Measurements from ENCODE around the gene CCDC192. TPM values are rescaled to one million over a fixed set of nuclear protein-coding genes. Genes with fewer than 3 reads are reported as not detected.
"Not testable (repeated sequence)": the region's sequence is repeated elsewhere in the genome, so short reads cannot be mapped to it uniquely, and the experiment has no call there.

The CCDC192 gene, protein sequence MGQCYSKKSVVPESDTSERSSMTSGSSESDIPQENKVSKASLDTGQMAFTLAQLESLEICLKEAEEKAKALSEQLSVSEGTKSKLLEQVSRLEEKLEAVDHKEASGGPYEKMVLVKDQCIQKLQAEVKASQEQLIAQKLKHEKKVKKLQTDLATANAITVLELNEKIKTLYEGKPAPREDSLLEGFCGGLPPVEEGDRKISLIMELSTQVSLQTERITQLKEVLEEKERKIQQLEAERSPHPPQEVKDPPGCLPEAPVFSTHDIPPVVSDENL
- total RNA-seq = not detected

DNA sequence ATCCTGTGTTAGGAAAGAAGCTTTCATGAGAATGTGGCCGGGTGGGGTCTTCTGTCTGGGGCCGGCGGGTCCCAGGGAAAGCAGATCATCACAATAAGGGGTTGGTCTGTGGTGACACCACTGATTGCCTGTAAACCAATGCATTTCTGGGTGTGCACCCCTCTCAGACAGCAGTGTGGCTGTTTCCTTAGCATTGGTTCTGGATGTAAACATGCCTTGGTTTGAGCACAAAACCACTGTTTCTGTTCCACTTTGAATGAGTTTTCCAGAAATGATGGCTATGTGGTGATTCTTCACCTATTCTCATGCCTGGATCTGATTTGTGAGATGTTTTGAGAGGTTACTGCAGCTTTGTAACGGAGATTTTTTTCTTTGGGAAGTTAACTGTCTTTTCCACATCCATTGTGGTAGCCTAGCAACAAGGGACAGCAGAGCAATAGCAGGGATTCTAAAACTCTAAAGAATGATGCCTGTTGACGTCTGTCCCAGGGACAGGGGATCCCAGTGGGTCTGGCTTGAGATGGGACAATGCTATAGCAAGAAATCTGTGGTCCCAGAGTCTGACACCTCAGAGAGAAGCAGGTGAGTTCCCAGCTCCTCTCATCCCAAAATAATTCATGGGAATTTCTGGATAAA, at the start of gene CCDC192:
CCDC192 (plus strand) TSS at position 466 of the 636 bp plus-strand sequence; CDS start at position 521, 55 bp downstream.
- no peak for DNase-seq

DNA sequence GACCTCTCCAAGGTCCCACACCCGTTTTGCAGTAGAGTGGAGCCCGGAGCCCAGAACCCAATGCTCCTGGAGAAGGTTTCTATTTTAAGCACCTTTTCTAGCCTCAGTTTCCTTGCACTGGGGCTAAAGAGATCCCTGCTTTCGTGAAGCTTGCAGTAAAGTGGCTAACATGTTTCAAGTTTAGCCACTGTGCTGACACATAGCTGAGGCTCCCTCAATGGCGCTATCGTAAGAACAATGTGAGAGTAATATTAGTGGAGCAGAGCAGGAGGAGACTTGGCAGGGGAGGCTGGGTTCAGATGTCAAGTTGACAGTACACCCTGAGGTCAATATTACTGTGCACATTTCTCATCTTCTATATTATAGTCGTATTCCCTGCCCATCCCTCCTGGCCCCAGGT, 46.4 kb upstream of the CCDC192 start:
- DNase-seq = no peak

DNA sequence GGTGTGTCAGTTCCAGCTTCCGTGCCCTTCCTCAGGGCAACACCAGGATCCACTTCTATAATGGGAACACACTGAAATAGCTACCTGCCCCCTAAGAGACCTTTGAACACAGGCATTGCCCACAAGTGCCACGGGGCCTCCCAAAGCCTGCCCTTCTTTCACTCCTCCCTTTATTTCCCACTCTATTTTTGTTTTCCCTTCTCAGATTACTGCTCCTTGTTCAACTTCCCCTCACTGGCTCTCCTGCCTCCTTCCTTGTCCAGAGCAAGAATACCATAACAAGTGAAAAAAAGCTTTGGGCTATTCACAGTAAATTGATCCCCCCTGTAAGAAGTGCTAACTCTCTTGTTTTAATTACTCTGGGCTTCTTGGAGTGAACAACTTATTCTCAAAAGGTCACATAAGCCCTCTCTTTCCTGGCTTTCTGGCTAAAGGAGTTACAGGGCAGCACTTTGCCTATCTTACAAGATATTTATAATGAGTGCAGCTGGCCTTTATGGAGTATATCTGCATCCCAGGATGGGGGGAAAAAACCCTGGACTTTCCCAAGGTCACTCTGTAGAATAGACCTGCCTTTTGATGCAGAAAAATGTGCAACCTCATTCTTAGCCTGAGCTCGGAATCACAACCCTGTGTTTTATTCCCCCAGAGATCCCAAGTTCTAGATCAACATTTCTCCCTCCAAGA, 43.0 kb upstream of the CCDC192 start:
- DNase-seq = no peak

DNA sequence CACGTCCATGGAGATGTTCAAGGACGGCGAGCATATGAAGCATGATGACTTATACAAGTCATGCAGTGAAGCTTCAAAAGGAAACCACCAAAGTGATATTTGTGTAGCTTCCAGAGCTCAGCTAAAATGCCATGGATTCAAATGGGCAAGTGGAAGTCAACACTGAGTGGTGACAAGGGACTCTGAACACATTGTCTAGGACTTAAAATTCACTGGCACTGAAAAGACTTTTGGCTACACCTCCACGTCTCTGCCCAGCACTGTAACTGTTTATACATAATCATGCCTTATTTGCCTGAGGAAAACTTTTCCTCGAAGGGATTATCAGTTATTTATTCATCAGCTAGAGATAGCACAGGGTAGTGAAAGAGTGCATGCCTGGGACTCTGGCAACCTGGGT, 39.1 kb upstream of the CCDC192 start:
- DNase-seq = no peak

DNA sequence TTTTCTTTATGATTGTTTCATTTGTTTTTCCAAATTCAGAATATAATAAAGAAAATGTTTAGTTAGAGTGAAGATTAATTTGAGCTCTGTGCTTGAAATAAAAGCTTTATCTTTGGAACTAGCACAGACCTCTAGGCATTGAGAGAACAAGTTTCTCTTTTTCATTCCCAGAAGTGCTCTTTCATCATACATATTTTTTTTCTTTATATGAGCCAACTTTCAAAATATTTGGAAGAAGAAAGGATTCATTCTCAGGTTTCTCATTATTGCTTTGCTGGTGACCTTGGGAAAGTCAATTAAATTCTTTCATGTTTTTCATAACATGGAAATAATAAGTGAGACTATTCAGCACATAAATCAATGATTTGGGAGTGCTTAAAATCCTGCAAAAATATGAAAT, 37.5 kb upstream of the CCDC192 start:
- no peak for DNase-seq

DNA sequence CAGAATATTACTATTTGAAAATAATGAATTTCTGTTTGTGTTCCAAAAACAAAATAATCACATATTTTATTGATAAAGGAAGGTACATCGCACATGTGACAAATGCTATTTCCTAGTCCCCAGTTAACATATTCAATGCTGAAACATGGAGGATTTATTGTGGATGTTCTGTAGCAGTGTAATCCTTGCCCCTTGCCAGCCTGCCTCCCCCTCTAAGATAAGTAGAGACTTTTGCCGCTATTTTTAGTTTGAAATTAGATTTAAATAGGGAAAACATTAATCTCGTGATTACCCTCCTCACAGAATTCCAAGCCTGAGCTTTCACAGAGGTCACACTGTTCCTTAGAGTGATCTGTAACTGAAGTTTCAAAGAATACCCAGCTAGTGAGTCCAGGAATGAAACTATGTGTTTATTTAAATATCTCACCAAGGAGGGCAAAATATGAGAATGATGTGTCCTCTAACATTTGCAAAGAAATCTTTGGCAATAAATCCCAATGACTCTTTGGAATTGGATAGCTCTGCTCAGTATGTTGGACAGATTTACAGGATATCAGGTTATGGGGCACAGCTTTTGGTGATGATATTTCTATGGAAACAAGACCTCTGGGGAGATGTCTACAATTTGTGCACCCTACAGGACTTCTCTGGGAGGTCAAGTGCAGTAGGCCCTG, 37.0 kb upstream of the CCDC192 start:
- DNase-seq = no peak

DNA sequence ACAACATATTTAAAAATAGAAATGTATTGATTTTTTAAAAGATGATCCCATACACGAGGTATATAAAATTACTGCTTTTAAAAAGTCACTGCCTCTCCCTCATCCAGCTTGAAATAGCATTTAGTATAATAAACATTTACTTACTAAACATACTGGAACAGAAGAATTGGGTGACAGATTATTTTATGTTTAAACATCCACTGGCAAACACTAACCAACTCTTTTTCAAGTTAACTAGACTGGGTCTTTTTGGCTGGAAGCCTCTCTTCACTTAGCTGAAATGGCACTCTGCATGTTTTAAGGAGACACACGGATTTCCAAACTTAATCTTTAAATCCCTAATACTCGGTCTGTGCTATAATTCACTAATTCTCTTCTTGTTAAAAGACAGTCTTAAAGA, 35.3 kb upstream of the CCDC192 start:
- no peak for DNase-seq

DNA sequence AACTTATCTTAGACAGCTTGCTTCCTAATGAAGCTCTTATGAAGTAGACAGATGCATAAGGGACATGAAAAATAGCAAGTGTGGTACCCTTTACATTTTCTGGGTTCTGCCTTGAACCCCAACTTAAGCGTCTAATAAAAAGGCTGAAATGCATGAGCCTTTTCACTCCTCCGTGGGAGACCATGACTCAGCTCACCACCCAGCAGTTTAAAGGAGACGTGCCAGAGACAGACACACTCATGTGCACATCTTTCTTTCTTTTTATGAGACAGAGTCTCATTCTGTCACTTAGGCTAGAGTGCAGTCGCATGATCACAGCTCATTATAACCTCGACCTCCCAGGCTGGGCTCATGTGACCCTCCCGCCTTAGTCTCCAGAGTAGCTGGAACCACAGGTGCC, 32.0 kb upstream of the CCDC192 start:
- DNase-seq = no peak

DNA sequence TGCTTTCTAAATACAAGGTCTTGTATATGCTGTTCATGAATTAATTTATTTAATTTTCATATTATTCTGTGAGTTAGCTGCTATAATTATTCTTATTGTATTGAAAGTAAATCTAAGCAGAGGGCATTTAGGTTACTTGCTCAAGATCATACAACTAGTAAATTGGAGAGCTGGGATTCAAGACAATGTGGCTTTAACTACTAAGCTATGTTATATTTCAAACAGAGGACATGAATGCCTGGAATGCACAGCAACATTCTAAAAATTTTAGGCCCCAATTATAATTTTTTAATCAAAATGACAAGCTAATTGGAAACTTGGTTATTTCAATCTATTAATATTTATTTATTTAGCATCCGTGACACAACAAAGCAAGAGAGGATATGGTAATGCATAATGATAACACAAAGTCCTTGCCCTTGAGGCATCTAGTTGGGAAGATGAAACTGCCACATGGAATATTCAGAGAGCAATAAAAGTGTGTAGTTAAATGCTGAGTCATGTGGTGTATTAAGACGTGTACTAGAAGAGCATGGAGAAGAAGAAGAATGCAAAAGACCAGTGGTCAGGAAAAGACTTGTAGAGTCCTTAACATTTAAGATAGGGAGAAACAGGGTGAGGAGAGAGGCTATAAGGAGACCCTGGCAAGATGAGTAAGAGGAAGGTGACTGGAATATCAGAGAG, 29.9 kb upstream of the CCDC192 start:
- no peak for DNase-seq

DNA sequence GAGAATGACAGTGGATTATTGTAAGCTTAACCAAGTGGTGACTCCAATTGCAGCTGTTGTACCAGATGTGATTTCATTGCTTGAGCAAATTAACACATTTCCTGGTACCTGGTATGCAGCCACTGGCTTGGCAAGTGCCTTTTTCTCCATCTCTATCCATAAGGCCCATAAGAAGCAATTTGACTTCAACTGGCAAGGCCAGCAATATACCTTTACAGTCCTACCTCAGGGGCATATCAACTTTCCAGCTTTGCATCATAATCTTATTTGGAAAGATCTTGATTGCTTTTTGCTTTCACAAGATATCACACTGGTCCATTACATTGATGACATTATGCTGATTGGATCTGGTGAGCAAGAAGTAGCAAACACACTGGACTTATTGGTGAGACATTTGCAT, 26.2 kb upstream of the CCDC192 start:
- not testable (repeated sequence) for DNase-seq

DNA sequence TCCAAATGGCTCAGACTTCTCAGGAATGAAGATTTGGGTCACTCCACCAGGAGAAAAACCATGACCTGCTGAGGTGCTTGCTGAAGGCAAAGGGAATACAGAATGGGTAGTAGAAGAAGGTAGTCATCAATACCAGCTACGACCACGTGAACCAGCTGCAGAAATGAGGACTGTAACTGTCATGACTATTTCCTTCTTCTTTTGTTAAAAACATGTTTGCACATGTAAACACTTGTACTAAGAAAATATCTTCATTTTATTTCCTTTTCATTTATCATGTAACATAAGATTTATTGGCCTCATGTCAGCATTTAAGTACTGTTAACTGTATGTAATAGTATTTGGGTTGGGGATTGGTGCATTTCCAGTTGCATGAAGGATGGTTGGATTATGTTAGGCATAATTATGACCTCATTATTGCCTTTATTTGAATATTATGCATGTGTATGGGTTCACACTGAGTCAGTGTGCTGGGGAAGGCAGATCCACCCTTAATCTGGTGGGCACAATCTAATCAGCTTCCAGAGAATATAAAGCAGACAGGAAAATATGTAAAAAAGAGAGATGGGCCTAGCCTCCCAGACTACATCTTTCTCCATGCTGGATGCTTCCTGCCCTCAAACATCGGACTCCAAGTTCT, 23.4 kb upstream of the CCDC192 start:
- not testable (repeated sequence) for DNase-seq

DNA sequence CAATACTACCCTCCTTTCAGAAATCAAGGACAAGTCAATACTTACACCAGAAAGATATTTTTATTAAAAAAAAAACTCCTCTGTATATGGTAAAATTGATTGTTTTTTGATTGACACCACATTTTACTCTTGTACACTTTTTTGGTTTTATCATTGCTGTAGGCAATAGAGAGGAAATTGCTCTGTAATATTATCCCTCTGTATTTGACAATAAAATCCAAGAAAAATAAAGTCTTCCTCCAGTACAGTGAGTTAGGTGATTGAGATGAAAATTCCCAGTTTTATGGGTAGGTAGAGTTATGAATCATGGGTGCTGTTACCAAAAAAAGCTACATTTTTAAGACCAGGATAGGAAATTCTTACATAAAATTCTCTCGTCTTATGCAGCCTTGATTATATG, 22.6 kb upstream of the CCDC192 start:
- DNase-seq = no peak

DNA sequence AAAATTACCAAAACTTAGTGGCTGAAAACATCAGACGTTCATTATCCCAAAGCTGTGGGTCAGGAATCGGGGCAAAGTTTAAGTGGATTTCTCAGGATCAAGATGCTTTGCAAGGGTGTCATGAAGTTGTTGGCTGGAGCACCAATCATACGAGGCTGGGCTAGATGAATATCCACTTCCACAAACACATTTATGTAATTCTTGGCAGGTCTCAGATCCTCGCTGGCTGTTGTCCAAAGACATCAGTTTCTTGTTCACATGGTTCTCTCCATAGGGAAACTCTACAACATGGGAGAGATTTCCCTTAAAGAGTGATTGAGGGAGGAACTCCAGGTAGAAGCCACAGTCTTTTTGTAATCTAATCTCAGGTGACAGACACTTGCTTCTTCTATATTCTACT, 20.2 kb upstream of the CCDC192 start:
- DNase-seq = no peak

DNA sequence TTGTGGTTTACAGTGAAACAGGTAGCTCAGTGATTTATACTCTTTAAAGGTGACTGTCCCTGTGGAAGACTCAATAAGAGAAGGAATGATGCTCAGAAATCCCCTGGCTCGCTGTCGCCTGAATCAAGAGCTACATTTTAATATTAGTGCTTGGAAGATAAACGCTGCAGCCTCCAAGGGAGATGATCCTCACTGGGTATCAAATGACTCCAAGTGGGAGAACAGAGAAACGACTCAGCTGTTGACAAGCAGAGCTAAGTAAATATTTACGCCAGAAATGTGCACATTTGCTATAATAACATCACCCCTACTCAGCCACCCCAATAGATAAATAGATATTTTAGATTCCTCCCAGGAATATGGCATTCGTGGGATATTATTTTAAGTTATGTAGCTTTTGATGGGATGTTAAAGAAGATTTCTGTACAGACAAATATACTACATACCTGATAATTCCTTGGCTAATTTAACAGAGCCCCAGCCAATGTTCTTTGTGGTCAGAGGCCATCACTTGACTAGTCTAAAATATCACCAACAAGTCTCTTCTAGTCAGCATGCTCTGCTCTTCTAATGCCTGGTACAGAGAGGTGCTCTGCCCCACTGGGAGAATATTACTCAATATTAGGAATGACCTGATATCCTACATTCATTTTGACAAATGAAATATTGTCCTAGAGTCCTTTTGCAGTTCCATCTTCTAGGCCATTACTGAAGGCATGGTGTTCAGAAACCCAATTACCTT, 18.3 kb upstream of the CCDC192 start:
- DNase-seq = no peak

DNA sequence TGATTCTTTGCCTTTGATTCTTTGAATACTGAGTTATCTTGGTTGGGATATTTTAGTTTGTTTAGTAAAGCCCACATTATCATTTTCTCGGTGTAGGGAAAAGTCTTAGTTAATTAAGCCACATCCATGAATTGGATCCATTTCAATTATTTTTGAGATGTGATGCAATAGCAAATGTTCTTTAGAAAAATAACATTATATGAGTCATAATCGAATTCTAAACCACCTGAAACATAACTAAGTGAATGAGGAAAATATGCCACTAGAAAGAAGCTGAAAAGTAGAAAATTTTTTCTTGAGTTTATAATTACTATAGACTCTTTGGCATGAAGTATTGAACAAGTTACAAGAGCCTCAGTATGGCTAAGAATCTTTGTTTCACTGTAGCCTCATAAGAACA, 17.5 kb upstream of the CCDC192 start:
- no peak for DNase-seq

DNA sequence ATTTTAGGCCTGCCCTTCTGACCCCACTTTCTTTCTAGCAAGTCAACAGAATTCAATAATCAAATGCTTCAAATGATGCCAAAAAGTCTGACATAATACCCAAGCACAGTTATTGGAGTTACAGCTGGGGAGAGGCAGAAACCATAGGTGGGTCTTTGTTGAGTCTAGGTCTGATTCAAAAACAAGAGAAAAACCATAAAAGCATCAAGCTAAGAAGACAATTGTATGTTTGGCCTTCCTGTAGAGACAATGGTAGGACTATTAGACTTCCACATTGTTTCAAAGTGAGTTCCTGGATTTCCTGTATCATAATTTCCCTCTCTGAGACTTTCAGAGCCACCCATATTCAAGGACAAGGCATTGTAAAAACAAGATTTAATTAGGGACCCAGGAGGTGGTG, 16.8 kb upstream of the CCDC192 start:
- no peak for DNase-seq

DNA sequence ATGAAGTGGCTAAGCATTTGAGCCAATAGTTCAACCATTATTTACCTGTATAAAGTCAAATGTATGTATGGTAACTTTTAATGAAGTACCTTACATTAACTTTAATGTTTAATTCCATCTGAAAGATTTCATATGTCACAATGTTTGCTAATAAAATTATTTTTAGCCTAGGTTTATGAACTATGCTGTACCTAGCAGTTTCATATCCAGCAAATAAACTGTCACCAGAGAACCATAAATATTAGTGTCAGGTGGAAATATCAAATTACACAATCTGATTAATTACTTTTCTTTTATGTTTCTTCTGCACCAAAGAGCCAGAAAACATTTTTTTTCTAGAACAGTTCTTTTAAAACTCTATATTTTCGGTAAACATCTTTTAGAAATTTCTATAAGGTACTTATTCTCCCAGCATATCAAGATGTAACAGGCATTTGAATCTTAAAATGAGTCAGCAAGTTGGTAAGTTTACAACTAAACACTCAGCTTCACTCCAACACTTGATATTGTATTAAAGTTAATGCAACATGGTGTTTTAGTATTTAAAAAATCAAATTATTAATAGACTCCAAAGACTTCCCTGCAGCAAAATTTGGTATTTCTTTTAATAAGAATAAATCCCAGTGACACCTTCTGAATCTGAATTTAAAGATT, 8.5 kb upstream of the CCDC192 start:
- no peak for DNase-seq

DNA sequence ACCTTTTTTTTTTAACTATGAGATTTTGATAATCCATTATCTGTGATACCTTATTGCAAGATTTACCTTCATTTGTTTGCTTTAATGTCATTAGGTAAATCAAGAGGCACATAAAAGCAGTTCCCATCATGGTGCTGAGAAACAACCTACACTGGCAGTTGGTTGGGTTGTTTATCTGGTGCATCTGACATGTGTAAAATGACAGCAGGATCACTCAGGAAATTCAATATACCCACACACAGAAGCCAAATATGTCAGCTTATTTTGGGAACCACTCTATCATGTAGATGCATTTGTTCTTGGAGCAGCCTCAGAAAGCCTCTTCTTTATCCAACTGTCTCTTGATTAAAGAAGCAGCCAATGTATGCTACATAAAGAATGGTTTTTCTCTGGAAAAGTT, 7.8 kb upstream of the CCDC192 start:
- DNase-seq = no peak

DNA sequence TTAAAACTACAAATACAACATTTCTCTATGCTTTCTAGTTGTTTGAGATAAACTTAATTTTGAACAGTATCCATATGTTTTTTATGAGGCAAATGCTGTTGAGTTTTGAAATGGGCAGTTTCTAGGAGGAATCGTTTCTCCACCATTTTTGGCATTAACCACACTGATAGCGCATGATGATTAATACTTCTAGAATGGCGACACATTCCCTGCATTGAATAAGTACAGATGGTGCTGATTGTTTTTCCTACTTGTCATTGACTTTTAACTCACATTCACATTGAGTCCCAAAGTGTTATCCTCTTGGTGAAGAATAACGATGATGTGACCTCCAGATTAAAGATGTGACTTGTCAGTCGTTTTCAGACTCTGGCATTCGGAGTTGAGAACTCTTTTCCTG, 6.5 kb upstream of the CCDC192 start:
- DNase-seq = no peak

DNA sequence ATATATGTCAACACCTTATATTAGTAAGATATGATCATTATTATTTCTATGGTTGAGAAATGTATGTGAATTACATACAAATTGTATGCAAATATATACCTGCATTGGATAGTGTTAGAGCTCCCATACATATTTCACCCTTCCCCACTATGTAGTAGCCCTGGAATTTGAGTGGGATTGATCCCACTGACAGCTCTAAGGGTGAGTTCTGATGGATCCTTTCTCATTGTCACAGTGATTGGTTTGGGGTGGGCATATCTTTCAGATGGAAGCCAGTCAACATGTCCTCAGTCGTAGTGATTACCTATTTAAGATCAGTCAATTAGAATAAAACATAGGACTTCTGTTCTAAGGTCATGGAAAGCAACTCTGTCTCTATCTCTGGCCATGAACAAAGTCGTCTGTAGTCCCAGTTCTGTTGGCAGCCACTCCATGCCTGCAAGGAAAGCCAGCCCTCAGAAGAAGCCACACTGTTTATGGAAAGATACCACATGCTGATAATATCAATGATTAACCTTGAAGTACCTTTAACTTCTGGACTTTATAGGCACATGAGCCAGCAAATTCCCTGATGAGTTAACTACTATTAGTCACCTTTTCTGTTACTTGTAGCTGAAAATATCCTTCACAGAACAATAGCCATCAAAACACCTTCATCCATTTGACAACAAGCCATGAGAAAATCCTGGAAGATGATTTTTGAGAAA, 5.1 kb upstream of the CCDC192 start:
- no peak for DNase-seq

Data from occipital lobe (tissue), 2 donors.